ENCODE results near the gene EXOC6.

DNA sequence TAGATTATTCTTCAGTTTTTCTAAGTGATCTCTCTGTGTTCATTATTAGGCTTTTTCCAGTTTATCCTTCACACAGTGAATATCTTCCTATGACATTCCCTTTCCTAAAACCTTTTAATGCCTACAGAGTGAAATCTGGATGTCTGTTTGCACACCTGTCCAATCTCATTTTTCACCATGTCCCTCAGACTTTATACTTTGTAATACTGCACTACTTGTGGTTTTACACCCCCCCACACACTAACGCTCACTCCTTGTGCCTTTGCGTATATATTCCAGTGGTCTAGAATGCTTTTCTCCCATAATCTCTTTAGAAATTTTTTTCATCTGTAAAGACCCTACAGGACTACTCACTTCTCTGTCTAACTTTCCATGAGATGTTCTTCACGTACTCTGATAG lies 98.2 kb downstream of the EXOC6 start:
- no peak for TF ChIP-seq CTCF (IDR thresholded peaks at IDR 0.05; ENCODE audit: insufficient read depth, low read length)
- TF ChIP-seq GABPA (IDR thresholded peaks at IDR 0.05; ENCODE audit: low read depth) = no peak
- TF ChIP-seq REST (IDR thresholded peaks at IDR 0.05; ENCODE audit: insufficient replicate concordance, low read depth) = no peak

Data from HL-60 (cell line).